K562 (cell line): Measurements from ENCODE around the gene SAPCD1. TPM values are rescaled to one million over a fixed set of nuclear protein-coding genes. Genes with fewer than 3 reads are reported as not detected.

Experiments
- ATAC-seq: fragments of 200-7000 bp; cut with Tn5 transposase; 3 replicates; pipeline ENCODE4 v1.9.1; 2020; ENCODE audit warnings: moderate library complexity
- BruUV-seq: library from RNA; stranded (reverse); fragments of 400-500 nt; replicated peaks from 2 replicates; lab custom pipeline; 2021; lab: Mats Ljungman, UMichigan
- CTCF ChIA-PET: fragments of 300-600 bp; formaldehyde crosslinking; extraction: SDS; loops from one replicate; lab custom pipeline; 2021; ENCODE audit warnings: low intra/inter-chr PET ratio; lab: Yijun Ruan, JAX
- POLR2A ChIA-PET: fragments of 300-600, 350-650 bp; sonication (Branson Sonifier 250); formaldehyde crosslinking; extraction: SDS; loops from one replicate; lab custom pipeline; 2021; ENCODE audit warnings: antibody characterized with exemption, inconsistent platforms; lab: Yijun Ruan, JAX
- DNase-seq, 4 experiments: peaks; one replicate each; pipeline versions ENCODE4 v3.0.0 to v3.0.0-alpha.2; 2011 to 2018; ENCODE audit warnings: low spot score in 3 of 4, mixed read lengths in 3 of 4; ENCODE audit errors: extremely low read depth in 1 of 4
- FAIRE-seq: peaks from 2 replicates; lab custom pipeline; 2011; peaks lifted over from hg19 to GRCh38; lab: Jason Lieb, UNC
- H2AFZ ChIP-seq: 2 replicates; pipeline ENCODE4 v1.6.0; 2011; ENCODE audit warnings: low read depth, low read length, control low read depth, inconsistent platforms
- H3K27ac ChIP-seq: fragments of 200-600 bp; 3 replicates; pipeline ENCODE4 v1.8.0; 2011; ENCODE audit warnings: low read depth, mild to moderate bottlenecking, control low read depth, inconsistent platforms, low read length, moderate library complexity, mixed read lengths; ENCODE audit errors: extremely low read depth
- H3K27me3 ChIP-seq, 2 experiments: fragments of 300-600 bp in 1 of 2; 2 replicates in 1 of 2; 3 replicates in 1 of 2; pipeline versions ENCODE4 v1.6.0 to v1.8.0; 2011; ENCODE audit warnings: inconsistent platforms in 2 of 2, low read length in 2 of 2, mild to moderate bottlenecking in 1 of 2, mixed read lengths in 1 of 2, moderate library complexity in 1 of 2; ENCODE audit not compliant: control insufficient read depth in 2 of 2, insufficient read depth in 2 of 2
- H3K36me3 ChIP-seq: fragments of 300-600 bp; 3 replicates; pipeline ENCODE4 v1.8.0; 2011; ENCODE audit warnings: mild to moderate bottlenecking, low read length, inconsistent platforms; ENCODE audit not compliant: control insufficient read depth, insufficient read depth
- H3K4me1 ChIP-seq, 2 experiments: fragments of 200-600 bp in 1 of 2; replicated peaks in 1 of 2; 2 replicates in 1 of 2; 3 replicates in 1 of 2; pipeline versions ENCODE4 v1.5.1 to v1.8.0; 2011; ENCODE audit warnings: inconsistent platforms in 2 of 2, low read length in 2 of 2, mild to moderate bottlenecking in 1 of 2, mixed read lengths in 1 of 2, moderate library complexity in 1 of 2; ENCODE audit not compliant: control insufficient read depth in 2 of 2, insufficient read depth in 2 of 2
- H3K4me2 ChIP-seq: 2 replicates; pipeline ENCODE4 v1.6.1; 2011; ENCODE audit warnings: low read length, control low read depth, inconsistent platforms, mixed read lengths; ENCODE audit not compliant: insufficient read depth
- H3K4me3 ChIP-seq: fragments of 200-600 bp; sonication (generic), shearing (Covaris generic); 2 replicates; pipeline ENCODE4 v1.5.1; 2016; ENCODE audit warnings: control low read depth, inconsistent platforms
- H3K79me2 ChIP-seq: fragments of 200-600 bp; 3 replicates; pipeline ENCODE4 v1.8.0; 2011; ENCODE audit warnings: low read length, inconsistent platforms; ENCODE audit not compliant: control insufficient read depth, insufficient read depth
- H3K9ac ChIP-seq, 2 experiments: 2 replicates each; pipeline versions ENCODE4 v1.6.0 to v1.6.1; 2011; ENCODE audit warnings: low read depth in 2 of 2, low read length in 2 of 2, control low read depth in 1 of 2, inconsistent platforms in 1 of 2, mild to moderate bottlenecking in 1 of 2, mixed read lengths in 1 of 2; ENCODE audit not compliant: insufficient read depth in 1 of 2
- H3K9me1 ChIP-seq: one replicate; pipeline ENCODE4 v1.6.0; 2011; ENCODE audit warnings: inconsistent platforms, mild to moderate bottlenecking, low read length, moderate library complexity; ENCODE audit not compliant: control insufficient read depth, insufficient read depth
- H3K9me3 ChIP-seq: replicated peaks from 2 replicates; pipeline ENCODE4 v1.5.1; 2011; ENCODE audit warnings: low read depth, low read length, inconsistent platforms; ENCODE audit not compliant: control insufficient read depth, insufficient read depth
- H4K20me1 ChIP-seq: replicated peaks from 2 replicates; pipeline ENCODE4 v1.6.1; 2011; ENCODE audit warnings: low read length, inconsistent platforms, mixed read lengths; ENCODE audit not compliant: control insufficient read depth, insufficient read depth
- FOXA3 ChIP-seq, 2 experiments: fragments of 450-650 bp in 1 of 2; sonication (generic) in 1 of 2; formaldehyde crosslinking; IDR thresholded peaks in 1 of 2; conservative IDR thresholded peaks in 1 of 2; 2 replicates each; pipeline versions ENCODE4 v1.4.0 to v1.8.0; 2020 to 2022; ENCODE audit warnings: mild to moderate bottlenecking in 2 of 2, missing genetic modification reagents in 1 of 2
- KDM4B ChIP-seq, 2 experiments: fragments of 450-650 bp in 1 of 2; sonication (generic) in 1 of 2; IDR thresholded peaks; 2 replicates each; pipeline ENCODE4 v1.6.1; 2016 to 2017; ENCODE audit warnings: borderline replicate concordance in 2 of 2, antibody characterized with exemption in 1 of 2, low read depth in 1 of 2, mild to moderate bottlenecking in 1 of 2
- POLR3G ChIP-seq: IDR thresholded peaks from 2 replicates; pipeline ENCODE4 v1.6.1; 2011; ENCODE audit not compliant: insufficient read length, insufficient replicate concordance; ENCODE audit errors: extremely low read depth
- RBM15 ChIP-seq: fragments of 200-400 bp; formaldehyde crosslinking; IDR thresholded peaks from 2 replicates; pipeline ENCODE4 v1.6.1; 2018; ENCODE audit warnings: mild to moderate bottlenecking, low read length, moderate library complexity; ENCODE audit not compliant: insufficient read depth
- ZNF696 ChIP-seq: fragments of 250-450 bp; sonication (Bioruptor Pico); conservative IDR thresholded peaks from 2 replicates; pipeline ENCODE4 v1.4.0; 2020; ENCODE audit warnings: mild to moderate bottlenecking, moderate library complexity
- WGBS: fragments of 100-300 bp; shearing (Covaris generic); methylation state at CpG from one replicate; pipeline ENCODE4 v1.1.6; 2016; ENCODE audit warnings: low coverage, mixed read lengths; ENCODE audit not compliant: insufficient coverage; ENCODE audit errors: missing lambda C conversion rate; 5-methylcytosine and 5-hydroxymethylcytosine counted together
- in situ Hi-C: fragments of 300-500 bp; cut with MboI; formaldehyde crosslinking; loops from 4 replicates; pipeline ENCODE4 v1.15.0; 2018; ENCODE audit warnings: inconsistent platforms, mixed read lengths
- intact Hi-C: fragments of 100-400 bp; cut with micrococcal nuclease; formaldehyde crosslinking; loops from 2 replicates; pipeline ENCODE4 v1.14.2; 2022
- polyA plus RNA-seq, 8 experiments: library from polyadenylated mRNA; depleted of rRNA in 4 of 8; stranded (reverse) in 5 of 8; unstranded in 3 of 8; fragments of >200 nt; fragmentation: Nextera tagmentation in 2 of 8; fragmentation: Illumina TruSeq in 1 of 8; extraction: Ambion mirVana in 2 of 8; extraction: Trizol in 1 of 8; gene quantifications; 2 replicates each; pipeline versions ENCODE4 v1.2.1 to v1.2.3, GENCODE V29; 2011 to 2014; ENCODE audit warnings: inconsistent platforms in 1 of 8, missing spikeins in 1 of 8
- total RNA-seq, 7 experiments: library from RNA; depleted of rRNA in 6 of 7; stranded (reverse); fragments of >200 nt in 6 of 7; fragmentation: Illumina TruSeq in 2 of 7; extraction: Trizol in 2 of 7; gene quantifications; 2 replicates each; pipeline versions ENCODE4 v1.2.1 to v1.2.3, GENCODE V29; 2011 to 2021; ENCODE audit warnings: low replicate concordance in 1 of 7

SAPCD1 gene
- total and polyA plus RNA-seq, 9 of the 15 experiments (the other 6 are each of a cell fraction or from before 2014, with no cell fraction given): 2.6 to 30.2 (median 7.4) TPM

GRCh38 chr6:31720196-31720770, 42.2 kb upstream of the SAPCD1 start:
- Histone ChIP-seq H3K4me1 (peaks cover 16 to 23% of the 10 kb centered on the region in 2 experiments; a peak in 4 of 5 replicates), H2AFZ (no peak overlapping the region), H3K9me1 (no peaks in the 10 kb centered on the region), H3K79me2 (no peaks in the 10 kb centered on the region), H3K9ac (peak overlapping the region in 1 of 2 experiments; percentile 61; a peak in 2 of 4 replicates), H3K9me3 (no peaks in the 10 kb centered on the region), H4K20me1 (no peaks in the 10 kb centered on the region), H3K36me3 (no peaks in the 10 kb centered on the region), H3K27ac (no peak overlapping the region), H3K4me2 (no peak overlapping the region), H3K27me3 (no peaks in the 10 kb centered on the region), H3K4me3 (no peak overlapping the region)
- ChIA-PET CTCF (no interaction called here), POLR2A (interaction anchor here (0.7 to 15.0 kb wide), 9 partner anchors 8 to 146 kb away, joined by 3 to 236 read pairs (median 3); partner anchors contain the start of genes ABHD16A, CLIC1, DDAH2 and GPANK1)
- 35% methylated on average over 5 of the region's 5 CpGs for WGBS
- ATAC-seq (no peak), DNase-seq (no peak), FAIRE-seq (no peak)
- intact Hi-C loops: no loop called here
- no TSS peak for BruUV-seq
- in situ Hi-C loops: no loop called here
- TF ChIP-seq ZNF696 (CRISPR knock-in tag): no peak
- no peak for TF ChIP-seq RBM15
- TF ChIP-seq FOXA3 (CRISPR knock-in tag; conservative IDR thresholded peaks at IDR 0.05 in 1 of 2, IDR thresholded peaks at IDR 0.05 in 1 of 2): no peak
- TF ChIP-seq POLR3G: no peak
- no peak for TF ChIP-seq KDM4B (IDR thresholded peaks at IDR 0.05; ENCODE audit: borderline replicate concordance in 2 of 2, low read depth in 1 of 2)
